ENCODE results near the gene PRICKLE4. TPM values are rescaled to one million over a fixed set of nuclear protein-coding genes. Genes with fewer than 3 reads are reported as not detected.

The PRICKLE4 gene
- total and polyA plus RNA-seq, 2 of the 13 experiments (the other 11 are each of a cell fraction or from before 2014, with no cell fraction given), result 0.92 to 1.2 TPM

DNA sequence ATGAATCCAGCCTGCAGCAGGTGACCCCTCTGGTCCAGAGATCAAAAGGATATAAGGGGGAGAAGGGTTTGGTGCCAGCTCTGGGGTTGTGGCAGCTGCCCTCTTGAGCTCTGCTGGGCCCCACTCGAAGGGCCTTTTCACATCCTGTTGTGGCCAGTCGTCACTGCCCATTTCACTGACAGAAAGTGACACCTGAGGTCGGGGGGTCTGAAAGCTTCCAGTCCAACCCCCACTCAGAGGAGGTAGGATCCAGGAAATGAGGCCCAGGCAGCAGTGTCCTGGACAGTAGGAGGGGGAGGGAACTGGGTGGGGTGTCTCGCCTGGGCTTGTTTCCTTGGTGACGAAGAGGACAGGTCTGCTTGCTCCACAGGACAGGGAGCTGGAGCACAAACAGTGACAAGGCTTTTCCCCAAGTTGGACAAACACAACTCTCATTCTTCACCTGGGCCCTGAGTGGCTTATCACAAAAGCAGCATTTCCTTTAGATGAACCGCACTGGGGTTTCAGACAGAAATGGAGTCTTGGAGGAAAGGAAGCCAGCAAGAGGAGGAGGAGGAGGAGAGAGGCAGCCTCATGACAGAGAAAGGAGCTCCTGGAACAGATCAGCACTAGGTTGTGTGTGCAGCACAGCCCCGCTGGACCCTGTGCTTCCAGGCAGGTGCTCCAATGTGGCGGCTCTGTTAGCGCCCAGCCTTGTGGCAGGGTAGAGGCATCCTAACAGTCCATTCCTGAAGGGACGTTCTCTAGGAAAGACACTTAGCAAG, 11.9 kb upstream of the PRICKLE4 start (continued):
- TF ChIP-seq CC2D1A (CRISPR knock-in tag; IDR thresholded peaks at IDR 0.05) (no peak), SRSF9 (IDR thresholded peaks at IDR 0.05; ENCODE audit: borderline replicate concordance, insufficient read depth, low read depth, low read length, poor library complexity, severe bottlenecking) (no peak), ZNF552 (CRISPR knock-in tag; IDR thresholded peaks at IDR 0.05; ENCODE audit: borderline replicate concordance) (no peak), KDM1A (CRISPR knock-in tag; IDR thresholded peaks at IDR 0.05) (no peak; the same call in 1 of the 2 replicates), ZNF878 (CRISPR knock-in tag; IDR thresholded peaks at IDR 0.05) (no peak), ZNF883 (CRISPR knock-in tag; IDR thresholded peaks at IDR 0.05; ENCODE audit: not compliant biosample characterization) (peak; percentile 49), HNF4G (IDR thresholded peaks at IDR 0.05; ENCODE audit: borderline replicate concordance, low read depth, low read length) (peak; percentile 32; the same call in 1 of the 2 replicates), HNF4G (CRISPR knock-in tag; IDR thresholded peaks at IDR 0.05; ENCODE audit: borderline replicate concordance, low read depth) (no peak), ZNF160 (CRISPR knock-in tag; IDR thresholded peaks at IDR 0.05) (no peak), HDAC1 (CRISPR knock-in tag; IDR thresholded peaks at IDR 0.05) (no peak), ZNF431 (CRISPR knock-in tag; IDR thresholded peaks at IDR 0.05; ENCODE audit: borderline replicate concordance, low read depth) (no peak), ELF4 (CRISPR knock-in tag; IDR thresholded peaks at IDR 0.05; ENCODE audit: borderline replicate concordance) (no peak), ZNF737 (CRISPR knock-in tag; IDR thresholded peaks at IDR 0.05; ENCODE audit: borderline replicate concordance) (no peak), ZNF558 (CRISPR knock-in tag; IDR thresholded peaks at IDR 0.05; ENCODE audit: borderline replicate concordance) (no peak), RAD21 (CRISPR knock-in tag; IDR thresholded peaks at IDR 0.05) (no peak), ZNF589 (CRISPR knock-in tag; conservative IDR thresholded peaks at IDR 0.05) (no peak), SKI (IDR thresholded peaks at IDR 0.05; ENCODE audit: partially characterized antibody) (no peak)
- TF ChIP-seq, protein P1, sequence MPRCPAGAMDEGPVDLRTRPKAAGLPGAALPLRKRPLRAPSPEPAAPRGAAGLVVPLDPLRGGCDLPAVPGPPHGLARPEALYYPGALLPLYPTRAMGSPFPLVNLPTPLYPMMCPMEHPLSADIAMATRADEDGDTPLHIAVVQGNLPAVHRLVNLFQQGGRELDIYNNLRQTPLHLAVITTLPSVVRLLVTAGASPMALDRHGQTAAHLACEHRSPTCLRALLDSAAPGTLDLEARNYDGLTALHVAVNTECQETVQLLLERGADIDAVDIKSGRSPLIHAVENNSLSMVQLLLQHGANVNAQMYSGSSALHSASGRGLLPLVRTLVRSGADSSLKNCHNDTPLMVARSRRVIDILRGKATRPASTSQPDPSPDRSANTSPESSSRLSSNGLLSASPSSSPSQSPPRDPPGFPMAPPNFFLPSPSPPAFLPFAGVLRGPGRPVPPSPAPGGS (CRISPR knock-in tag; IDR thresholded peaks at IDR 0.05), result no peak
- TF ChIP-seq, protein P2, sequence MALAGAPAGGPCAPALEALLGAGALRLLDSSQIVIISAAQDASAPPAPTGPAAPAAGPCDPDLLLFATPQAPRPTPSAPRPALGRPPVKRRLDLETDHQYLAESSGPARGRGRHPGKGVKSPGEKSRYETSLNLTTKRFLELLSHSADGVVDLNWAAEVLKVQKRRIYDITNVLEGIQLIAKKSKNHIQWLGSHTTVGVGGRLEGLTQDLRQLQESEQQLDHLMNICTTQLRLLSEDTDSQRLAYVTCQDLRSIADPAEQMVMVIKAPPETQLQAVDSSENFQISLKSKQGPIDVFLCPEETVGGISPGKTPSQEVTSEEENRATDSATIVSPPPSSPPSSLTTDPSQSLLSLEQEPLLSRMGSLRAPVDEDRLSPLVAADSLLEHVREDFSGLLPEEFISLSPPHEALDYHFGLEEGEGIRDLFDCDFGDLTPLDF (CRISPR knock-in tag; IDR thresholded peaks at IDR 0.05), result no peak
- TF ChIP-seq, protein P3, sequence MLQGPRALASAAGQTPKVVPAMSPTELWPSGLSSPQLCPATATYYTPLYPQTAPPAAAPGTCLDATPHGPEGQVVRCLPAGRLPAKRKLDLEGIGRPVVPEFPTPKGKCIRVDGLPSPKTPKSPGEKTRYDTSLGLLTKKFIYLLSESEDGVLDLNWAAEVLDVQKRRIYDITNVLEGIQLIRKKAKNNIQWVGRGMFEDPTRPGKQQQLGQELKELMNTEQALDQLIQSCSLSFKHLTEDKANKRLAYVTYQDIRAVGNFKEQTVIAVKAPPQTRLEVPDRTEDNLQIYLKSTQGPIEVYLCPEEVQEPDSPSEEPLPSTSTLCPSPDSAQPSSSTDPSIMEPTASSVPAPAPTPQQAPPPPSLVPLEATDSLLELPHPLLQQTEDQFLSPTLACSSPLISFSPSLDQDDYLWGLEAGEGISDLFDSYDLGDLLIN (CRISPR knock-in tag; IDR thresholded peaks at IDR 0.05; ENCODE audit: borderline replicate concordance), result no peak
- TF ChIP-seq, protein P4, sequence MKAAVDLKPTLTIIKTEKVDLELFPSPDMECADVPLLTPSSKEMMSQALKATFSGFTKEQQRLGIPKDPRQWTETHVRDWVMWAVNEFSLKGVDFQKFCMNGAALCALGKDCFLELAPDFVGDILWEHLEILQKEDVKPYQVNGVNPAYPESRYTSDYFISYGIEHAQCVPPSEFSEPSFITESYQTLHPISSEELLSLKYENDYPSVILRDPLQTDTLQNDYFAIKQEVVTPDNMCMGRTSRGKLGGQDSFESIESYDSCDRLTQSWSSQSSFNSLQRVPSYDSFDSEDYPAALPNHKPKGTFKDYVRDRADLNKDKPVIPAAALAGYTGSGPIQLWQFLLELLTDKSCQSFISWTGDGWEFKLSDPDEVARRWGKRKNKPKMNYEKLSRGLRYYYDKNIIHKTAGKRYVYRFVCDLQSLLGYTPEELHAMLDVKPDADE (CRISPR knock-in tag; IDR thresholded peaks at IDR 0.05), result no peak
- TF ChIP-seq, protein P5, sequence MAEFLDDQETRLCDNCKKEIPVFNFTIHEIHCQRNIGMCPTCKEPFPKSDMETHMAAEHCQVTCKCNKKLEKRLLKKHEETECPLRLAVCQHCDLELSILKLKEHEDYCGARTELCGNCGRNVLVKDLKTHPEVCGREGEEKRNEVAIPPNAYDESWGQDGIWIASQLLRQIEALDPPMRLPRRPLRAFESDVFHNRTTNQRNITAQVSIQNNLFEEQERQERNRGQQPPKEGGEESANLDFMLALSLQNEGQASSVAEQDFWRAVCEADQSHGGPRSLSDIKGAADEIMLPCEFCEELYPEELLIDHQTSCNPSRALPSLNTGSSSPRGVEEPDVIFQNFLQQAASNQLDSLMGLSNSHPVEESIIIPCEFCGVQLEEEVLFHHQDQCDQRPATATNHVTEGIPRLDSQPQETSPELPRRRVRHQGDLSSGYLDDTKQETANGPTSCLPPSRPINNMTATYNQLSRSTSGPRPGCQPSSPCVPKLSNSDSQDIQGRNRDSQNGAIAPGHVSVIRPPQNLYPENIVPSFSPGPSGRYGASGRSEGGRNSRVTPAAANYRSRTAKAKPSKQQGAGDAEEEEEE (CRISPR knock-in tag; IDR thresholded peaks at IDR 0.05; ENCODE audit: borderline replicate concordance), result peak; percentile 51; the same call in 1 of the 2 replicates

All from HepG2 (cell line).